Cardiac muscle cell (in vitro differentiated cells and primary cell): ENCODE data around the gene CXorf58. TPM values are rescaled to one million over a fixed set of nuclear protein-coding genes. Genes with fewer than 3 reads are reported as not detected.
"Not testable (repeated sequence)": the region's sequence is repeated elsewhere in the genome, so short reads cannot be mapped to it uniquely, and the experiment has no call there.

Source experiments
- DNase-seq, 2 donors: peaks; one replicate each; pipeline versions ENCODE4 v3.0.0 to v3.0.0-alpha.2; 2010 to 2017; ENCODE audit warnings: low read depth in 1 of 2, low spot score in 1 of 2
- H3K27ac ChIP-seq: fragments of 200-600 bp; sonication (generic); 2 replicates; pipeline ENCODE4 v1.5.1; 2016
- H3K27me3 ChIP-seq: fragments of 200-600 bp; sonication (generic); 2 replicates; pipeline ENCODE4 v1.6.0; 2016; ENCODE audit warnings: control low read depth
- H3K36me3 ChIP-seq: fragments of 200-600 bp; sonication (generic); 2 replicates; pipeline ENCODE4 v1.5.1; 2016; ENCODE audit warnings: control low read depth
- H3K4me1 ChIP-seq: fragments of 200-600 bp; sonication (generic); 2 replicates; pipeline ENCODE4 v1.8.1; 2017; ENCODE audit warnings: low read depth, mild to moderate bottlenecking, mixed run types
- H3K4me3 ChIP-seq: fragments of 200-600 bp; sonication (generic); 2 replicates; pipeline ENCODE4 v1.5.1; 2016; ENCODE audit warnings: mild to moderate bottlenecking
- H3K9me3 ChIP-seq: fragments of 200-600 bp; sonication (generic); 2 replicates; pipeline ENCODE4 v1.5.1; 2017; ENCODE audit warnings: low read depth, mild to moderate bottlenecking, control low read depth
- polyA plus RNA-seq: library from polyadenylated mRNA; unstranded; fragments of >200 nt; fragmentation: Nextera tagmentation; extraction: Ambion mirVana; gene quantifications from 2 replicates; pipeline ENCODE4 v1.2.1, GENCODE V29; 2016
- total RNA-seq: library from RNA; depleted of rRNA; stranded (reverse); fragments of >200 nt; gene quantifications from 2 replicates; pipeline ENCODE4 v1.2.3, GENCODE V29; 2016
- TF ChIP-seq, protein P1 (sequence below): IDR thresholded peaks from 2 replicates; pipeline ENCODE4 v1.5.1; 2012; ENCODE audit warnings: low read depth, mild to moderate bottlenecking, low read length

Gene CXorf58
- total and polyA plus RNA-seq, 2 experiments from 2014 or later = 0.43 to 0.45 TPM

DNA sequence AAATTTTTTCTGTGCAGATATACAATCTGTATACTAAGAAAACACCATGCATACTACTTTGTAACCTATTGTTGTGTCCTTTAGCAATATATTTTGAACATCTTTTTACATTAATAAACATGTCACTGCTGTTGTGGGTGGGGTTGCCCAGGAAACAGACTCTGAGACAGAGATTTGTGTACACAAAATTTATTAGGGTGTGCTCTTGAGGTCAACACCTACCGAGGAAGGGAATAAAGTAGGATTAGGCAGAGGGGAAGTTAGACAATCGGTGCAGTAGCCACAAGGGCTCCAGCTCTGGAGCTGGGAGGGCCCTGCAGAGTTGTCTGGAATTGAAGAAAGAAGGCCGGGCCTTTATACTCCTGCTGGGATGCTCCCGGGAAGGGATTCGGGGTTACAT, 56.4 kb downstream of the CXorf58 start:
- Histone ChIP-seq H3K27ac (no peak overlapping the region), H3K4me1 (no peaks in the 10 kb centered on the region), H3K9me3 (no peaks in the 10 kb centered on the region), H3K36me3 (no peaks in the 10 kb centered on the region), H3K4me3 (no peak overlapping the region), H3K27me3 (no peaks in the 10 kb centered on the region)
- DNase-seq = no peak
- TF ChIP-seq, protein P1, sequence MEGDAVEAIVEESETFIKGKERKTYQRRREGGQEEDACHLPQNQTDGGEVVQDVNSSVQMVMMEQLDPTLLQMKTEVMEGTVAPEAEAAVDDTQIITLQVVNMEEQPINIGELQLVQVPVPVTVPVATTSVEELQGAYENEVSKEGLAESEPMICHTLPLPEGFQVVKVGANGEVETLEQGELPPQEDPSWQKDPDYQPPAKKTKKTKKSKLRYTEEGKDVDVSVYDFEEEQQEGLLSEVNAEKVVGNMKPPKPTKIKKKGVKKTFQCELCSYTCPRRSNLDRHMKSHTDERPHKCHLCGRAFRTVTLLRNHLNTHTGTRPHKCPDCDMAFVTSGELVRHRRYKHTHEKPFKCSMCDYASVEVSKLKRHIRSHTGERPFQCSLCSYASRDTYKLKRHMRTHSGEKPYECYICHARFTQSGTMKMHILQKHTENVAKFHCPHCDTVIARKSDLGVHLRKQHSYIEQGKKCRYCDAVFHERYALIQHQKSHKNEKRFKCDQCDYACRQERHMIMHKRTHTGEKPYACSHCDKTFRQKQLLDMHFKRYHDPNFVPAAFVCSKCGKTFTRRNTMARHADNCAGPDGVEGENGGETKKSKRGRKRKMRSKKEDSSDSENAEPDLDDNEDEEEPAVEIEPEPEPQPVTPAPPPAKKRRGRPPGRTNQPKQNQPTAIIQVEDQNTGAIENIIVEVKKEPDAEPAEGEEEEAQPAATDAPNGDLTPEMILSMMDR = no peak

DNA sequence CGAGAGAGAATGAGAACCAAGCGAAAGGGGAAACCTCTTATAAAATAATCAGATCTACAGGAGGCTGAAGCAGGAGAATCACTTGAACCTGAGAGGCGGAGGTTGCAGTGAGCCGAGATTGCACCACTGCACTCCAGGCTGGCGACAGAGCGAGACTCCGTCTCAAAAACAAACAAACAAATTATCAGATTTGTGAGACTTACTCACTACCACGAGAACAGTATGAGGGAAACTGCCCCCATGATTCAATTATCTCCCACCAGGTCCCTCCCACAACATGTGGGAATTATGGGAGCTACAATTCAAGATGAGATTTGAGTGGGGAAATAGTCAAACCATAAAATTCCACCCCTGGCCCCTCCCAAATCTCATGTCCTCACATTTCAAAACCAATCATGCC, 57.8 kb downstream of the CXorf58 start:
- H3K4me1 ChIP-seq, H3K36me3 ChIP-seq, H3K9me3 ChIP-seq, DNase-seq, H3K4me3 ChIP-seq, H3K27me3 ChIP-seq, H3K27ac ChIP-seq: not testable (repeated sequence)

DNA sequence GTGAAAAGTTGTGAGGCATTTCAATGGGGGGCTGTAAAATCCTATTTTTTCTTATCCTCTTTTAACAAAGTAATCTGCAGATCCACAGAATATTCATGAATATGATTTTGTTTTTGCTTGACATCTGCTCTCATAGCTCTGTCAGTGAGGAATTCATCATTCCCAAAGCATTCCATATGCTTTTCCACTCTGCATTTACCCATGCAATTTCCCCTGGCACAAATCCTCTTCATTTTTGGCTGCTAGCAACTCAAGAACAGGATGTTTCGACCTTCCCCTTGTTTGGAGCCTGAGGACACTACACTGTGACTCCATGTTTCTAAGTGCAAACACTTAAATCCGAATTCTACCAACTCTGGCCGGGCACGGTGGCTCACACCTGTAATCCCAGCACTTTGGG, 70.7 kb downstream of the CXorf58 start:
- no peak overlapping the region for H3K27ac ChIP-seq
- TF ChIP-seq, protein P1 = no peak
- H3K9me3 ChIP-seq = no peaks in the 10 kb centered on the region
- peaks cover 21% of the 10 kb centered on the region for H3K4me1 ChIP-seq
- peak in 1 of 2 donors; percentile 33 for DNase-seq
- no peak overlapping the region for H3K4me3 ChIP-seq
- no peaks in the 10 kb centered on the region for H3K36me3 ChIP-seq
- H3K27me3 ChIP-seq = no peaks in the 10 kb centered on the region

DNA sequence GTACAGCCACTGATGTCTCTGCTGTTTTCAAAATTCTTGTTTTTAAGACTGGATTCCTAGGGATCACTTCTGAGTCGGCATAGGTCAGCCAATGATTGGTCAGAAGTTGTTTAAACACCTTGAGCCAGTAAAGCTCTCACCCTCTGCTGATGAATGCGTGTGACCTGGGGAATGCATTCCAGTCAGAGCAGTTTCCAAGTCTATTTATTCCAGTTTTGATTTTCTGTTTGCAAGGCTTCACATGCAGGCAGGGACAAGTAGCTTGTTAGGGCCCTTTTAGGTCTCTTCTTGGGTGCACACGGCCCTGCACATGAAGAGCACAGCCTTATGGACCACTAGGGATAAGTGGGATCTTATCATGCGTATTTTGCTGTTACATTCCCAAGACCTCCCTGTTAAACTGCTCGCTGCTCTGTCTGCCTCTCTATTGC, 72.2 kb downstream of the CXorf58 start:
- no peaks in the 10 kb centered on the region for H3K9me3 ChIP-seq
- peaks cover 21% of the 10 kb centered on the region for H3K4me1 ChIP-seq
- no peak overlapping the region for H3K4me3 ChIP-seq
- peak overlapping the region; percentile 80 for H3K27ac ChIP-seq
- TF ChIP-seq, protein P1 = no peak
- H3K27me3 ChIP-seq = no peaks in the 10 kb centered on the region
- peak in 1 of 2 donors; percentile 28 for DNase-seq
- no peaks in the 10 kb centered on the region for H3K36me3 ChIP-seq

DNA sequence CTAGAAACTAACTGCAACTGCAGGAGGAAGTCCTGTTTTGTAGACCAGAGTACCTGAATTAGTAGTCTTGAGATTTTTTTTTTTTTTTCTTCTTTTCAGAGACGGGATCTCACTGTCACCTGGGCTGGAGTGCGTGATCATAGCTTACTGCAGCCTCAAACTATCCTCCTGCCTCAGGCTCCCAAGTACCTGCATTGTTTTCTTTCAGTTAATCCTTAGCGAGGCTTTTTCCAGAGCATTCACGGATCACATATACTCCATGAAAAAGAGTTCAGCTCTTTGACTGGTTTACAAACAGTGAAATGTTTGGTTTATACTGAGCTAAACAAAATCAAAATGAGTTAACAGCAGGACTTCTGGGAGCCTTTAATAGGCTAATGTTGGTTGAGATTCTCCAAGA, 73.4 kb downstream of the CXorf58 start:
- H3K4me1 ChIP-seq = peaks cover 21% of the 10 kb centered on the region
- H3K4me3 ChIP-seq = no peak overlapping the region
- no peak for DNase-seq
- H3K9me3 ChIP-seq = no peaks in the 10 kb centered on the region
- TF ChIP-seq, protein P1 = no peak
- no peaks in the 10 kb centered on the region for H3K27me3 ChIP-seq
- peak overlapping the region; percentile 63 for H3K27ac ChIP-seq
- H3K36me3 ChIP-seq = peaks cover 3% of the 10 kb centered on the region

DNA sequence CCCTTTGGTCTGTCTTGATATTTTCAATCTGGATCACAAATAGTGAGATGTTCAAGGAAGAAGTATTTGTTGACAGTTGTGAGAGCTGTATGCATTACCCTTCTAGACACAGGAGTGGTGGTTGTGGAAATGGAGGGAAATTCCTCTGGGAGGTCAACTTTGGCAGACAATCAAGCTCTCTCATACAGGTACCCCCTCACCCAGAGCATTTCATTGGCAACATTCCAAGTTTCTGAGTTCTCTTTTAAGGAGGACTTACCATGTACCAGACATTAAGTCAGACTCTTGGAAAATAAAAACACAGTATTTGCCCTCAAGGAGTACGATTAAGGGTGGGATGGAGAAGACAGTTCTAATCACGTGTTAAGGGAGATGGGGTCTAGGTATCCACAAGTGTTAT, 73.9 kb downstream of the CXorf58 start:
- peak in 1 of 2 donors; percentile 27 for DNase-seq
- H3K27me3 ChIP-seq = no peaks in the 10 kb centered on the region
- TF ChIP-seq, protein P1 = no peak
- peaks cover 21% of the 10 kb centered on the region for H3K4me1 ChIP-seq
- no peaks in the 10 kb centered on the region for H3K9me3 ChIP-seq
- H3K36me3 ChIP-seq = peaks cover 8% of the 10 kb centered on the region
- H3K4me3 ChIP-seq = no peak overlapping the region
- H3K27ac ChIP-seq = peak overlapping the region; percentile 63
